ENCODE results near the gene B3GNT8.

B3GNT8 gene

DNA sequence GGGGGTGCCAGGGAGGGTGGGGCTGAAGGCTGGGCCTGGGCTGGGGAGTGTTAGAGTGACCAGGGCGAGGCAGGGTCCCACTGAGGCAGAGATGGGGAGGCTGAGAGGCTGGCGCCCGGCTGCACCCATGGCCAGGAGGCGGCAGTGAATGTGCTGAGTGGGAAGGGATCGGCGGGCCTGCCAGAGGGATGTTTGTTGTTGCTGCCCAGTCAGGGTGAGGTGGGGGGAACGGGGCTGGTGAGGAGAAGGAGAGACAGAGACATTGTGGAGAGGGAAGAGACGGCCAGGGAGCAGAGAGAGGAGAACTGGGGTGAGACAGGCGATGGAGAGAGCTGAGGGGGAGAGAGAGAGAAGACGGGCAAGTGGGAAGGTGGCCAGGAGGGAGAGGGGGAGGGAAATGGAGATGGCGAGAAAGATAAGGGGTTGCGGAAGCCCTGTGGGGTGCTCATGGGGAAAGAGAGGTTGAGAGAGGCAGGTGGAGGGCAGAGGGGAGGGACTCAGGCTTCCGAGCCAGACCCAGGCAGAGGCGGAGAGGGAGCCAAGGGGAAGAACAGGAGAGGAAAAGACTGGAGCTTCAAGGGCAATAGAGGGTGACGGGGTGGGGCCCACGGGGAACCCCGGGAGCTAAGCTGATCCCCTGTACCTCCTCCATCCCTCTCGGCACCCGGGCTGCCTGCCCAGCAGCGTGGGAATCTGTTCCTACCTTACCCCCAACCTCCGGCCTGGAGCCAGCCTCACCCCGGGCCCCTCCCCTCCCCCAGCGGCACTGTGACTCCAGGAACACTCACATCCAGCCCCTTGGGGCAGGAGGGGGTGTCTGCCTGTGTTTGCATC, 690 bp upstream of the B3GNT8 start:
- TF ChIP-seq GATA3 (IDR thresholded peaks at IDR 0.05; ENCODE audit: low read depth, low read length) = no peak
- peak; percentile 86 for TF ChIP-seq GATA2 (IDR thresholded peaks at IDR 0.05; ENCODE audit: low read depth, low read length)

DNA sequence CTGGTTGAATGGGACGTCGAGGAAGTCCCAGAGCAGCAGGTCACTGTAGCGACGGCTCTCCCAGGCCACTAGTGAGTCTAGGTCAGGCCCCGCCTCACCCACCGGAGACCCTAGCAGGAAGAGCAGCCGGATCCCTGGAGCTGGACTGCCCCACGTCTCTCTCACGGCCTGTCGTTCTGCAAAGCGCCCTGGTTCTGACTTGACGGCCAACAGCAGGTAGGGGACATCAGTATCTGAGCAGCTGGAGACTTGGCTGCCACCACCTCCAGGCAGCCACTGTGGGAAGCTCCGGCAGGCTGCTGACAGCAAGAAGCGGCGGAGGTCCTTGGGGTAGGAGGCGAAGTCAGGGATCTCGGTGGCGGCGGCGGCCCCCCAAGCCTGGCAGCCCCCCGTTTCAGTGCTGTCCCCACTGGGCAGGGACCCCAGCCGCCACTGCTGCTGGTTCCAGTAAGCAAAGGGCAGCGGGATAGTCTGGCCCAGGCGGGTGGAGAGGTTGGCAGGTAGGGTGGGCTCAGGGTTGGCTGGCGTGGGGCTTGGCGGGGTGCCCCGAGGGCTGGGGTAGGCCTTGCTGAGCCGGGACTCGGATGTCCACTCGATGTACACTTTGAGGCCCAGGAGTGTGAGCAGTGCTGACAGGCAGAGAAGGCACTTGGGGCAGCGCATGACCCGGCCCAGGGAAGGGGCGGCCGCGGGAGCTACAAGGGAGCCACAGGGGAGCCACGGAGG, 895 bp downstream of the B3GNT8 start:
- TF ChIP-seq GATA2 (IDR thresholded peaks at IDR 0.05; ENCODE audit: low read depth, low read length) (no peak), GATA3 (IDR thresholded peaks at IDR 0.05; ENCODE audit: low read depth, low read length) (no peak)

DNA sequence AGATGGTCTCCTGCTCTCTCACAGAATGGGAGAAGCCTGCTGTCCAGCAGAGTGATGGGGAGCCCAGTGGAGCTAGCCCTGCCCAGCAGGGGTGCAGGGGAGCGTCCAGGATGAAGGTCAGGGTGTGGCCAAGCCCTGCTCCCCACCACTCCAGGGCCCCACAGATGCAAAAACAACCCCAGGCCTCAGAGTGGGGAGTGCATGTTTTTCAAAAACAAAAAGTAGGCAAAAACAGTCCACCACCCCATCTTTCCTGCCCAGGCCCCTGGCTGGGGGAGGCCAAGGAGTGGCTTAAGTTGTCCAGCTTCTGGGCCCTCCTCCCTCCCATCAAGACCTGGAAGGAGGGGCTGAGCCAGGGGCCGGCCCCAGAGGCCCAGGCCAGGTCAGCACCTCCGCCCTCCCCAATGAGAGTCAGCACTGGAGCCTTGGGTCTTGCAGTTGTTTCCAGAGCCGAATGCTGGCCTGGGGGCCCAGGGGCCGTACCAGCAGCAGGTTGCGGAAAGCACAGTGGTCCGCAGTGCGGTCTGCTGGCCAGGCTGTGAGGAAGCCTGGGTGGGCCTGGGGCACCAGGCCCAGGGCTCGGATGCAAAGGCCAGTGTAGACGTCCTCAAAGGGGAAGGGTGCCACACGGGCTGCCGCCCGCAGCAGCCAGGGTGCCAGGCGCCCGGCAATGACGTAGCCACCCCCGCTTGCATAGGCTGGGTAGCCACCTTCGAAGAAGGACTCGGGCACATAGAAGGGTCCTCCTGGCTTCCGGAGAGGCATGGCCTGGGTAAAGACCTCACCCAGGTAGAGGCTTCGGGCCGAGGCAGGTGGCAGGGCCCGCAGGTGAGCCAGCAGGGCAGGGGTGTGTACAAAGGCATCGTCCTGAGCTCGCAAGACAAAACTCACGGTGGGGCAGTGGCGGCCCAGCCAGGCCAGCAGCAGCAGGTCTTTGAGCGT, 1.7 kb downstream of the B3GNT8 start:
- TF ChIP-seq GATA2 (IDR thresholded peaks at IDR 0.05; ENCODE audit: low read depth, low read length) (no peak), GATA3 (IDR thresholded peaks at IDR 0.05; ENCODE audit: low read depth, low read length) (no peak)

DNA sequence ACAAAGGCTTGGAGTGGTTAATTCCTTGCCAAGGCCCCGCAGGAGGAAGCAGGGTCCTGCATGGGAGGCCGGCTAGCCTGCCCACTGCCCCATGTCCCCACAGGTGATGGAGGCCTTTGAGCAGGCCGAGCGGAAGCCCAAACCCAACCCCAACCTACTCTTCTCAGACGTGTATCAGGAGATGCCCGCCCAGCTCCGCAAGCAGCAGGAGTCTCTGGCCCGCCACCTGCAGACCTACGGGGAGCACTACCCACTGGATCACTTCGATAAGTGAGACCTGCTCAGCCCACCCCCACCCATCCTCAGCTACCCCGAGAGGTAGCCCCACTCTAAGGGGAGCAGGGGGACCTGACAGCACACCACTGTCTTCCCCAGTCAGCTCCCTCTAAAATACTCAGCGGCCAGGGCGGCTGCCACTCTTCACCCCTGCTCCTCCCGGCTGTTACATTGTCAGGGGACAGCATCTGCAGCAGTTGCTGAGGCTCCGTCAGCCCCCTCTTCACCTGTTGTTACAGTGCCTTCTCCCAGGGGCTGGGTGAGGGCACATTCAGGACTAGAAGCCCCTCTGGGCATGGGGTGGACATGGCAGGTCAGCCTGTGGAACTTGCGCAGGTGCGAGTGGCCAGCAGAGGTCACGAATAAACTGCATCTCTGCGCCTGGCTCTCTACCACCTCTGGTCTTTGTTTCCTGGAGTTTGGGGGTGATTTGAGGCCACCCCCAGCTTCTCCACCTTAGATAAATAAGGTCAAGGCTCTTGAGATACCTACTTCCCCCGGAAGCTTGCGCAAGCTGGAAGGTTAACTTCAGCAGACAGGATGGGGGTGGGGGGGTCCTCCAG, 2.6 kb downstream of the B3GNT8 start:
- no peak for TF ChIP-seq GATA3 (IDR thresholded peaks at IDR 0.05; ENCODE audit: low read depth, low read length)
- TF ChIP-seq GATA2 (IDR thresholded peaks at IDR 0.05; ENCODE audit: low read depth, low read length) = no peak

GRCh38 chr19:41422955-41423354, 4.2 kb downstream of the B3GNT8 start:
- TF ChIP-seq GATA2 (IDR thresholded peaks at IDR 0.05; ENCODE audit: low read depth, low read length) = no peak
- no peak for TF ChIP-seq GATA3 (IDR thresholded peaks at IDR 0.05; ENCODE audit: low read depth, low read length)

GRCh38 chr19:41422456-41422855, 4.7 kb downstream of the B3GNT8 start:
- TF ChIP-seq GATA2 (IDR thresholded peaks at IDR 0.05; ENCODE audit: low read depth, low read length) = no peak
- TF ChIP-seq GATA3 (IDR thresholded peaks at IDR 0.05; ENCODE audit: low read depth, low read length) = no peak

- no peak for TF ChIP-seq GATA3 (IDR thresholded peaks at IDR 0.05; ENCODE audit: low read depth, low read length)
- TF ChIP-seq GATA2 (IDR thresholded peaks at IDR 0.05; ENCODE audit: low read depth, low read length) = no peak
Measured at GRCh38 chr19:41421973-41422372, 5.2 kb downstream of the B3GNT8 start.

DNA sequence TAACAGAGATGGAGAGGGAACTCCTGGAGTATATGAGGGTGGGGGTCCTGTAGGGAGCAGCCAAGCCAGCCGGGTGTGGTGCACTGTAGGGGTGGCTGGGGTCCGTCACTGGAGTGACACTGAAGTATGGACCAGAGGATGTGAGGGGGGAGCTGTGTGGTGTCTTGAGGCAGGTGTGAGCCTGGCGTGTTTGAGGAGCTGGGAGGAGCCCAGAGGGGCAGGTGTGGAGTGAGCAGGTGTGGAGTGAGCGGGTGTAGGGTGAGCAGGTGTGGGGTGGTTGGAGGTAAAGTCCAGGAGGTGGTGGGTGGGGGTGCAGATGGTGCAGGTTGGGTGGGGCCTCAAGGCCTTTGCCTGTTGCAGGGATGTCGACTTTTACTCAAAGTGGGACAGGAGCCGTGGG, 5.9 kb downstream of the B3GNT8 start:
- TF ChIP-seq GATA2 (IDR thresholded peaks at IDR 0.05; ENCODE audit: low read depth, low read length) (no peak), GATA3 (IDR thresholded peaks at IDR 0.05; ENCODE audit: low read depth, low read length) (no peak)

DNA sequence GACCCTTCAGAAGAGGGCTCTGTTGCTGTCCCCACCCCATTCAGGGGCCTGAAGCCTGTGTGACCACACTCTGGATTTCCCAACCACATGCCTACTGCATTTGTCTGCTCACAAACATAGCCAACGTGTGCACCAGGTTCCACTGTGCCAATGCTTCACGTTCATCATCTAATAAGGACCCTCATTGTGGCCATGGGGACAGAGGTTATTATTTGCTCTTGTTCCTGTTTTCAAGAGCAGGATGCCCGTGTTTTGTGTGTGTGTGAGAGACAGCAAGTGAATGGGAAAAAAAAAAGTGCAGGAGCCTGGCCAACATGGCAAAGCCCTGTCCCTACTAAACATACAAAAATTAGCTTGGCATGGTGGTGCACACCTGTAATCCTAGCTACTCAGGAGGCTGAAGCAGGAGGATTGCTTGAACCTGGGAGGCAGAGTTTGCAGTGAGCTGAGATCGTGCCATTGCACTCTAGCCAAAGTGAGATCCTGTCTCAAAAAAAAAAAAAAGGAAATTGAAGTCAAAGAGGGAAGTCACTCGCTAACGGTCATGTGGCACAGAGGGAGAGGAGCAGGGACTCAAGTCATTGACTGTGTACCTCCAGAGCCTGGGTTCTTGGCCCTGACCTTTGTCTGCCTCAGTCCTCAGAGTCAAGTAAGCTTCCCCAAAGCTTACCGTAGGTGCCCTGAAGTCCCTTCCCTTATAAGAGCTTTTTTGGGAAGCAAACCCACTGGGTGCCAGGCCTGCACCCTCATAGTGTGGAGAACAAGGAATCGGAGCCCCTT, 6.9 kb downstream of the B3GNT8 start:
- no peak for TF ChIP-seq GATA3 (IDR thresholded peaks at IDR 0.05; ENCODE audit: low read depth, low read length)
- no peak for TF ChIP-seq GATA2 (IDR thresholded peaks at IDR 0.05; ENCODE audit: low read depth, low read length)

DNA sequence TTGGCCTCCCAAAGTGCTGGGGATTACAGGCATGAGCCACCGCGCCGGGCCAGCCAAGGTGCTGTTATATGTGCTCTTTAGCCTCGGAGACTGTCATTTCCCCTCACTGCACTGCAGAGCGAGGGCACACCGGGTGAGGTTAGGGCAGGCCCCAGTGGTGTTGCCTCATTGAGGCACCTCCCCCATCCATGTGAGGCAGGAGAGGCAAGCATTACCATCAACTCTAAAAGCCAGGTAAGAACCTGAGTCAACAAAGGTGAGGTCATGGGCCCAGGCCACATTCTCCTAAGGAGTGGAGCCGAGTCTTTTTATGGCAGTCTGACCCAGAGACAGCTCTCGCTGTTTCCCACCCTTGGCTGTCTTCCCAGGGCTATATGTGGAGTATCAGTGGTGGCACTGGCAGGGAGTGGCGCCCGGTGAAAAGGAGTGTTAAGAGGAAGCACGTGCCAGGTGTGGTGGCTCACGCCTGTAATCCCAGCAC, 10.9 kb downstream of the B3GNT8 start:
- no peak for TF ChIP-seq GATA2 (IDR thresholded peaks at IDR 0.05; ENCODE audit: low read depth, low read length)
- TF ChIP-seq GATA3 (IDR thresholded peaks at IDR 0.05; ENCODE audit: low read depth, low read length) = no peak

DNA sequence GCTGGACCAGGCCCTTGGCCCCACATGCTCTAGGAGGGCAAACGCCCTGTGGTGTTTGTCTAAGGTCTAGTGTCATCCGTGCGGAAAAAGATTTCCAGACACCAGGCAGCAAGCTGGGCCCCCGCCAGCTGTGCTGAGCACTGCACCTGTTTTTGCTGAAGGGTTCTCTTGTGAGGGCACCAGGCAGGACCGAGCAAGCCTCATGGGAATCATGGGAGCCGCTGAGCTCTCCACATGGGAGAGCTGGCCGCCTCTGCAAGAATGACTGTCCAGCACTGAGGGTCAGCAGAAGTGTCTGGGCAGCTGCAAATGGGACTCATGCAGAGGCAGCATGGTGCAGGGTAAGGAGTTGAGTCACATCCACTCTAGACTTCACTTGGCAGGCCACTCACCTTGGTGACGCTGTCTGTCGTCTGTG, 12.0 kb downstream of the B3GNT8 start:
- no peak for TF ChIP-seq GATA2 (IDR thresholded peaks at IDR 0.05; ENCODE audit: low read depth, low read length)
- no peak for TF ChIP-seq GATA3 (IDR thresholded peaks at IDR 0.05; ENCODE audit: low read depth, low read length)

DNA sequence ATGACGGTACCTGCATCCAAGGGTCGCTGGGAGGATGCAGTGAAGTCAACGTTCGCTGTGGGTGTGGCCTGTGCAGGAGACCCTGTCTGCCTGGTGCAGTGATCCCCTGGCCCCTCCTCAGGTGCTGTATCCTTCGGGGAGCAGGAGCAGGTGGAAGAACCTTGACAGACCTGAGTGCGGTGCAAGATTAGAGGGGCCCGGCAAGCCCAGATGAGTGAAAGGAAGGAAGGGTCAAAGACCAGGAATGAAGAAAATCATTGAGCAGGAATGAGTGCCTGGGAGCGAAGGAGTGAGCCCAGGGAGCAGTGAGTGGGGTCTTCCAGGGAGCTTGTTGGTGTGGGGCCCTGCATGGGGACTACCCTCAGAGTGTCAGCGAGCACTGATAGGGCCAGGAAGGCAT, 12.7 kb downstream of the B3GNT8 start:
- TF ChIP-seq GATA3 (IDR thresholded peaks at IDR 0.05; ENCODE audit: low read depth, low read length) (no peak), GATA2 (IDR thresholded peaks at IDR 0.05; ENCODE audit: low read depth, low read length) (no peak)

Data from SH-SY5Y (cell line).